Activated naive CD8-positive, alpha-beta T cell treated with anti-CD3 and anti-CD28 coated beads, Interleukin-2, amount 10 ng/mL, durations not matched to agents 7 days and 5 days (primary cell): ENCODE measurements around the gene MT2A. TPM values are rescaled to one million over a fixed set of nuclear protein-coding genes. Genes with fewer than 3 reads are reported as not detected.

Source experiments
- ATAC-seq: fragments of 150-1000 bp; cut with Tn5 transposase; one replicate; pipeline ENCODE4 v1.10.0; 2021; ENCODE audit warnings: low read depth, moderate library complexity
- POLR2A ChIA-PET: fragments of 350-600 bp; sonication (Branson Sonifier 250); formaldehyde crosslinking; loops from one replicate; lab custom pipeline; 2021; ENCODE audit warnings: antibody characterized with exemption; lab: Charles Lee
- DNase-seq: peaks from one replicate; pipeline ENCODE4 v3.0.0; 2021
- H3K27ac Mint-ChIP-seq: one replicate; pipeline ENCODE4 v1.8.0; 2022; ENCODE audit warnings: mild to moderate bottlenecking, mixed read lengths
- H3K27me3 Mint-ChIP-seq: one replicate; pipeline ENCODE4 v1.8.0; 2022; ENCODE audit warnings: mild to moderate bottlenecking, moderate library complexity, mixed read lengths
- H3K36me3 Mint-ChIP-seq: one replicate; pipeline ENCODE4 v1.8.0; 2021; ENCODE audit warnings: mild to moderate bottlenecking, mixed read lengths
- H3K4me1 Mint-ChIP-seq: one replicate; pipeline ENCODE4 v1.8.0; 2021; ENCODE audit warnings: mixed read lengths
- H3K4me3 Mint-ChIP-seq: one replicate; pipeline ENCODE4 v1.8.0; 2022; ENCODE audit warnings: mild to moderate bottlenecking, moderate library complexity, mixed read lengths
- H3K9me3 Mint-ChIP-seq: one replicate; pipeline ENCODE4 v1.8.0; 2021; ENCODE audit warnings: mixed read lengths
- total RNA-seq, 2 experiments: library from RNA; stranded (reverse); gene quantifications; one replicate each; pipeline ENCODE4 v1.2.3, GENCODE V29; 2021

MT2A gene
- total RNA-seq, 2 experiments from 2014 or later, result 115 to 135 TPM

GRCh38 chr16:56606071-56606475 lies 2.3 kb upstream of the MT2A start:
- no peaks in the 10 kb centered on the region for H3K9me3 Mint-ChIP-seq
- H3K27ac Mint-ChIP-seq, result peak overlapping the region; percentile 18
- H3K36me3 Mint-ChIP-seq, result no peaks in the 10 kb centered on the region
- no peak for DNase-seq
- POLR2A ChIA-PET, result interaction anchor here (1.4 kb wide), 1 partner anchor 77 kb away, joined by 3 read pairs; no protein-coding TSS in a partner anchor
- H3K27me3 Mint-ChIP-seq, result peaks cover under 1% of the 10 kb centered on the region
- peaks cover 37% of the 10 kb centered on the region for H3K4me1 Mint-ChIP-seq
- ATAC-seq, result no peak
- no peak overlapping the region for H3K4me3 Mint-ChIP-seq

- Mint-ChIP-seq H3K4me3 (peak overlapping the region; percentile 91), H3K4me1 (peaks cover 42% of the 10 kb centered on the region), H3K27me3 (no peaks in the 10 kb centered on the region), H3K9me3 (no peaks in the 10 kb centered on the region), H3K36me3 (no peaks in the 10 kb centered on the region), H3K27ac (peak overlapping the region; percentile 90)
- ATAC-seq, result no peak
- POLR2A ChIA-PET, result interaction anchor here (0.8 to 2.0 kb wide), 5 partner anchors 11 to 102 kb away, joined by 3 to 6 read pairs (median 4); partner anchors contain the start of gene MT1E
- no peak for DNase-seq
Measured at GRCh38 chr16:56606476-56607108, 1.8 kb upstream of the MT2A start.

- no peak for DNase-seq
- POLR2A ChIA-PET, result interaction anchor here (0.8 to 2.0 kb wide), 6 partner anchors 11 to 156 kb away, joined by 3 to 6 read pairs (median 4); partner anchors contain the start of genes MT1E, NUDT21 and OGFOD1
- H3K9me3 Mint-ChIP-seq, result no peaks in the 10 kb centered on the region
- H3K36me3 Mint-ChIP-seq, result no peaks in the 10 kb centered on the region
- H3K4me1 Mint-ChIP-seq, result peaks cover 42% of the 10 kb centered on the region
- H3K27me3 Mint-ChIP-seq, result no peaks in the 10 kb centered on the region
- no peak for ATAC-seq
- H3K4me3 Mint-ChIP-seq, result peak overlapping the region; percentile 91
- peak overlapping the region; percentile 90 for H3K27ac Mint-ChIP-seq
Measured at GRCh38 chr16:56607109-56607618, 1.2 kb upstream of the MT2A start.

GRCh38 chr16:56607675-56608042 lies 725 bp upstream of the MT2A start:
- no peak for ATAC-seq
- H3K27ac Mint-ChIP-seq, result peak overlapping the region; percentile 90

GRCh38 chr16:56608876-56609462 lies 585 bp downstream of the MT2A start:
- ATAC-seq (no peak), DNase-seq (peak; percentile 47)
- Mint-ChIP-seq H3K9me3 (no peaks in the 10 kb centered on the region), H3K36me3 (no peaks in the 10 kb centered on the region), H3K4me3 (peak overlapping the region; percentile 91), H3K27me3 (no peaks in the 10 kb centered on the region), H3K27ac (peak overlapping the region; percentile 82), H3K4me1 (peaks cover 37% of the 10 kb centered on the region)
- POLR2A ChIA-PET, result interaction anchor here (0.7 to 2.3 kb wide), 13 partner anchors 9 to 323 kb away, joined by 3 to 22 read pairs (median 4); partner anchors contain the start of genes HERPUD1, MT1E, MT1F and MT1G

More at GRCh38 chr16:56607675-56608042, 725 bp upstream of the MT2A start:
- DNase-seq, result no peak
- Mint-ChIP-seq H3K4me3 (peak overlapping the region; percentile 91), H3K36me3 (no peaks in the 10 kb centered on the region), H3K4me1 (peaks cover 42% of the 10 kb centered on the region), H3K9me3 (no peaks in the 10 kb centered on the region), H3K27me3 (no peaks in the 10 kb centered on the region)
- POLR2A ChIA-PET, result interaction anchor here (0.5 to 2.0 kb wide), 7 partner anchors 10 to 1819 kb away, joined by 3 to 13 read pairs (median 5); partner anchors contain the start of genes HERPUD1, MT1E, NUDT21 and OGFOD1

GRCh38 chr16:56609463-56609921 lies 1.1 kb downstream of the MT2A start:
- DNase-seq (peak; percentile 49), ATAC-seq (peak; percentile 49)
- Mint-ChIP-seq H3K4me3 (peak overlapping the region; percentile 91), H3K27me3 (no peaks in the 10 kb centered on the region), H3K9me3 (no peaks in the 10 kb centered on the region), H3K4me1 (peaks cover 38% of the 10 kb centered on the region), H3K36me3 (no peaks in the 10 kb centered on the region), H3K27ac (peak overlapping the region; percentile 82)
- POLR2A ChIA-PET, result interaction anchor here (1.2 to 2.3 kb wide), 8 partner anchors 8 to 99 kb away, joined by 3 to 22 read pairs (median 8); partner anchors contain the start of genes MT1E and MT1X

- POLR2A ChIA-PET, result interaction anchor here (1.1 to 2.3 kb wide), 6 partner anchors 10 to 72 kb away, joined by 4 to 22 read pairs (median 5); partner anchors contain the start of genes MT1E and MT1X
- no peaks in the 10 kb centered on the region for H3K27me3 Mint-ChIP-seq
- DNase-seq (peak; percentile 51), ATAC-seq (peak; percentile 16)
- peaks cover 41% of the 10 kb centered on the region for H3K4me1 Mint-ChIP-seq
- no peaks in the 10 kb centered on the region for H3K9me3 Mint-ChIP-seq
- H3K4me3 Mint-ChIP-seq, result peak overlapping the region; percentile 91
- peak overlapping the region; percentile 86 for H3K27ac Mint-ChIP-seq
- no peaks in the 10 kb centered on the region for H3K36me3 Mint-ChIP-seq
Measured at GRCh38 chr16:56610017-56610608, 1.7 kb downstream of the MT2A start.

GRCh38 chr16:56610609-56611111 lies 2.3 kb downstream of the MT2A start:
- Mint-ChIP-seq H3K9me3 (no peaks in the 10 kb centered on the region), H3K4me1 (peaks cover 43% of the 10 kb centered on the region), H3K36me3 (no peaks in the 10 kb centered on the region), H3K4me3 (peak overlapping the region; percentile 91), H3K27ac (peak overlapping the region; percentile 86), H3K27me3 (no peaks in the 10 kb centered on the region)
- no peak for DNase-seq
- peak; percentile 13 for ATAC-seq
- POLR2A ChIA-PET, result interaction anchor here (1.0 to 1.5 kb wide), 5 partner anchors 10 to 72 kb away, joined by 3 to 5 read pairs (median 5); partner anchors contain the start of genes MT1E and MT1X

- ATAC-seq (no peak), DNase-seq (no peak)
- Mint-ChIP-seq H3K27ac (peak overlapping the region; percentile 86), H3K27me3 (no peaks in the 10 kb centered on the region), H3K4me3 (peak overlapping the region; percentile 13), H3K9me3 (no peaks in the 10 kb centered on the region), H3K36me3 (no peaks in the 10 kb centered on the region), H3K4me1 (peaks cover 43% of the 10 kb centered on the region)
- POLR2A ChIA-PET, result interaction anchor here (0.7 to 1.1 kb wide), 2 partner anchors 14 to 71 kb away, joined by 3 to 5 read pairs (median 3); partner anchors contain the start of genes MT1E and MT1X
Measured at GRCh38 chr16:56611281-56611833, 3.0 kb downstream of the MT2A start.

- Mint-ChIP-seq H3K9me3 (no peaks in the 10 kb centered on the region), H3K4me3 (no peak overlapping the region), H3K36me3 (no peaks in the 10 kb centered on the region), H3K4me1 (peaks cover 43% of the 10 kb centered on the region), H3K27me3 (peaks cover 7% of the 10 kb centered on the region), H3K27ac (no peak overlapping the region)
- POLR2A ChIA-PET, result interaction anchor here (1.2 to 2.0 kb wide), 2 partner anchors 8 to 12 kb away, joined by 4 to 5 read pairs; partner anchors contain the start of gene MT1E
- ATAC-seq (no peak), DNase-seq (no peak)
Measured at GRCh38 chr16:56613706-56614105, 5.3 kb downstream of the MT2A start.

GRCh38 chr16:56614549-56614991 lies 6.2 kb downstream of the MT2A start:
- ATAC-seq, result no peak

GRCh38 chr16:56615353-56615752 lies 7.0 kb downstream of the MT2A start:
- DNase-seq (no peak), ATAC-seq (no peak)
- POLR2A ChIA-PET, result interaction anchor here (2.0 kb wide), 1 partner anchor 10 kb away, joined by 5 read pairs; the partner anchor contains the start of gene MT1E
- Mint-ChIP-seq H3K27me3 (peaks cover 11% of the 10 kb centered on the region), H3K27ac (no peak overlapping the region), H3K4me3 (no peak overlapping the region), H3K9me3 (no peaks in the 10 kb centered on the region), H3K4me1 (peaks cover 41% of the 10 kb centered on the region), H3K36me3 (no peaks in the 10 kb centered on the region)

More at GRCh38 chr16:56614549-56614991, 6.2 kb downstream of the MT2A start:
- H3K4me1 Mint-ChIP-seq, result peaks cover 44% of the 10 kb centered on the region
- H3K27ac Mint-ChIP-seq, result no peak overlapping the region
- POLR2A ChIA-PET, result interaction anchor here (1.2 to 2.0 kb wide), 2 partner anchors 7 to 11 kb away, joined by 4 to 5 read pairs; partner anchors contain the start of gene MT1E
- no peak for DNase-seq
- H3K9me3 Mint-ChIP-seq, result no peaks in the 10 kb centered on the region
- no peak overlapping the region for H3K4me3 Mint-ChIP-seq
- H3K27me3 Mint-ChIP-seq, result peaks cover 11% of the 10 kb centered on the region
- H3K36me3 Mint-ChIP-seq, result no peaks in the 10 kb centered on the region
